IMR-90 (cell line): Measurements from ENCODE around the gene LPAR1. TPM values are rescaled to one million over a fixed set of nuclear protein-coding genes. Genes with fewer than 3 reads are reported as not detected.
A peak's percentile ranks its signal among the peaks of the same experiment; 100 is the strongest.

Source experiments
- ATAC-seq: fragments of 200-7000 bp; cut with Tn5 transposase; 2 replicates; pipeline ENCODE4 v1.9.1; 2020; ENCODE audit warnings: low read depth, mild to moderate bottlenecking, moderate library complexity
- BruUV-seq: library from RNA; stranded (reverse); fragments of 400-500 nt; replicated peaks from 2 replicates; lab custom pipeline; 2021; lab: Mats Ljungman, UMichigan
- CTCF ChIA-PET: fragments of 300-600 bp; formaldehyde crosslinking; extraction: SDS; loops from one replicate; lab custom pipeline; 2021; ENCODE audit warnings: antibody characterized with exemption; lab: Yijun Ruan, JAX
- POLR2A ChIA-PET: fragments of 300-600 bp; sonication (Branson Sonifier 250); formaldehyde crosslinking; loops from one replicate; lab custom pipeline; 2022; ENCODE audit warnings: antibody characterized with exemption; ENCODE audit not compliant: unreplicated experiment; lab: Charles Lee
- DNase-seq: peaks from one replicate; pipeline ENCODE4 v3.0.0; 2013
- H2AFZ ChIP-seq: replicated peaks from 2 replicates; pipeline ENCODE3; 2013; ENCODE audit warnings: low read length, mild to moderate bottlenecking; ENCODE audit not compliant: poor library complexity
- H2AK5ac ChIP-seq: 2 replicates; pipeline ENCODE4 v1.6.1; 2013; ENCODE audit warnings: low read depth, low read length, inconsistent platforms
- H2AK9ac ChIP-seq: replicated peaks from 2 replicates; pipeline ENCODE3; 2013; ENCODE audit warnings: mild to moderate bottlenecking, low read depth, low read length, moderate library complexity; ENCODE audit not compliant: poor library complexity
- H2BK120ac ChIP-seq: 2 replicates; pipeline ENCODE4 v1.6.1; 2013; ENCODE audit warnings: low read depth, low read length, inconsistent platforms
- H2BK15ac ChIP-seq: 3 replicates; pipeline ENCODE4 v1.6.1; 2013; ENCODE audit warnings: low read depth, low read length, inconsistent platforms
- H2BK20ac ChIP-seq: 2 replicates; pipeline ENCODE4 v1.6.1; 2013; ENCODE audit warnings: low read depth, mild to moderate bottlenecking, inconsistent platforms, low read length, moderate library complexity
- H2BK5ac ChIP-seq: 2 replicates; pipeline ENCODE4 v1.6.1; 2013; ENCODE audit warnings: mild to moderate bottlenecking, low read depth, low read length, inconsistent platforms; ENCODE audit not compliant: poor library complexity, severe bottlenecking
- H3K14ac ChIP-seq: replicated peaks from 2 replicates; pipeline ENCODE4 v1.6.1; 2013; ENCODE audit warnings: low read depth, low read length, inconsistent platforms
- H3K18ac ChIP-seq: 2 replicates; pipeline ENCODE4 v1.6.1; 2013; ENCODE audit warnings: low read depth, low read length, control low read depth
- H3K23ac ChIP-seq: 2 replicates; pipeline ENCODE4 v1.6.1; 2013; ENCODE audit warnings: low read depth, low read length, inconsistent platforms
- H3K27ac ChIP-seq: 2 replicates; pipeline ENCODE4 v1.5.1; 2013; ENCODE audit warnings: mild to moderate bottlenecking, control low read depth, low read length; ENCODE audit not compliant: insufficient read depth
- H3K27me3 ChIP-seq: 2 replicates; pipeline ENCODE4 v1.6.1; 2013; ENCODE audit warnings: low read length; ENCODE audit not compliant: control insufficient read depth, insufficient read depth
- H3K36me3 ChIP-seq: 2 replicates; pipeline ENCODE4 v1.6.1; 2013; ENCODE audit warnings: low read length, mixed read lengths; ENCODE audit not compliant: control insufficient read depth, insufficient read depth
- H3K4ac ChIP-seq: 2 replicates; pipeline ENCODE4 v1.6.1; 2013; ENCODE audit warnings: low read depth, low read length, inconsistent platforms
- H3K4me1 ChIP-seq: 2 replicates; pipeline ENCODE4 v1.6.1; 2013; ENCODE audit warnings: low read length, mixed read lengths; ENCODE audit not compliant: control insufficient read depth, insufficient read depth
- H3K4me2 ChIP-seq: 2 replicates; pipeline ENCODE4 v1.6.1; 2013; ENCODE audit warnings: low read depth, mild to moderate bottlenecking, control low read depth, low read length, moderate library complexity
- H3K4me3 ChIP-seq: 2 replicates; pipeline ENCODE4 v1.5.1; 2013; ENCODE audit warnings: low read depth, mild to moderate bottlenecking, control low read depth, low read length, moderate library complexity; ENCODE audit not compliant: insufficient read depth
- H3K56ac ChIP-seq: 2 replicates; pipeline ENCODE4 v1.6.1; 2013; ENCODE audit warnings: low read length, inconsistent platforms; ENCODE audit not compliant: insufficient read depth; ENCODE audit errors: extremely low read depth
- H3K79me1 ChIP-seq, 2 experiments: 2 replicates each; pipeline ENCODE4 v1.6.1; 2013; ENCODE audit warnings: low read length in 2 of 2, inconsistent platforms in 1 of 2, low read depth in 1 of 2
- H3K9ac ChIP-seq: 2 replicates; pipeline ENCODE4 v1.6.1; 2013; ENCODE audit warnings: low read depth, low read length, control low read depth
- H3K9me1 ChIP-seq: 2 replicates; pipeline ENCODE4 v1.6.1; 2013; ENCODE audit warnings: low read length, inconsistent platforms; ENCODE audit not compliant: insufficient read depth
- H3K9me3 ChIP-seq: 2 replicates; pipeline ENCODE4 v1.6.1; 2013; ENCODE audit warnings: low read length; ENCODE audit not compliant: control insufficient read depth, insufficient read depth
- H4K20me1 ChIP-seq: 2 replicates; pipeline ENCODE4 v1.6.1; 2013; ENCODE audit warnings: low read length, inconsistent platforms; ENCODE audit not compliant: insufficient read depth
- H4K5ac ChIP-seq: 2 replicates; pipeline ENCODE4 v1.6.1; 2013; ENCODE audit warnings: mild to moderate bottlenecking, low read depth, low read length, control low read depth
- H4K8ac ChIP-seq, 2 experiments: 2 replicates each; pipeline ENCODE4 v1.6.1; 2013; ENCODE audit warnings: low read depth in 2 of 2, low read length in 2 of 2, control low read depth in 1 of 2, inconsistent platforms in 1 of 2
- H4K91ac ChIP-seq: 2 replicates; pipeline ENCODE4 v1.6.1; 2013; ENCODE audit warnings: low read depth, low read length, inconsistent platforms; ENCODE audit not compliant: insufficient read depth
- CHD1 ChIP-seq: IDR thresholded peaks from 2 replicates; pipeline ENCODE4 v1.6.1; 2012; ENCODE audit warnings: low read depth, low read length, improper control_type of control experiment
- ELK1 ChIP-seq: fragments of 150-350 bp; IDR thresholded peaks from 2 replicates; pipeline ENCODE4 v1.6.1; 2016; ENCODE audit warnings: low read depth, mild to moderate bottlenecking, low read length, moderate library complexity, borderline replicate concordance
- MAFK ChIP-seq: IDR thresholded peaks from 2 replicates; pipeline ENCODE4 v1.6.1; 2012; ENCODE audit warnings: low read depth, low read length, improper control_type of control experiment
- MAZ ChIP-seq: IDR thresholded peaks from 2 replicates; pipeline ENCODE4 v1.6.1; 2012; ENCODE audit warnings: low read depth, mild to moderate bottlenecking, low read length, improper control_type of control experiment, moderate library complexity, borderline replicate concordance
- MXI1 ChIP-seq: IDR thresholded peaks from 2 replicates; pipeline ENCODE4 v1.6.1; 2012; ENCODE audit warnings: low read depth, mild to moderate bottlenecking, low read length, moderate library complexity, borderline replicate concordance
- NFE2L2 ChIP-seq: fragments of 150-350 bp; IDR thresholded peaks from 2 replicates; pipeline ENCODE4 v1.6.1; 2016; ENCODE audit warnings: low read depth, mild to moderate bottlenecking, low read length
- RAD21 ChIP-seq: IDR thresholded peaks from 2 replicates; pipeline ENCODE4 v1.6.1; 2012; ENCODE audit warnings: low read length, improper control_type of control experiment
- SMC3 ChIP-seq: fragments of 150-350 bp; IDR thresholded peaks from 2 replicates; pipeline ENCODE4 v1.6.1; 2016; ENCODE audit warnings: low read depth, mild to moderate bottlenecking, antibody characterized with exemption, low read length, moderate library complexity
- WGBS, 2 experiments: methylation state at CpG; one replicate each; pipeline versions ENCODE4 v1.1.5 to v1.1.7; 2013; ENCODE audit warnings: missing lambda C conversion rate in 2 of 2; ENCODE audit not compliant: insufficient read length in 1 of 2; ENCODE audit errors: extremely low coverage in 2 of 2; 5-methylcytosine and 5-hydroxymethylcytosine counted together
- dilution Hi-C: fragments of 300-500 bp; cut with HindIII; formaldehyde crosslinking; loops from one replicate; pipeline ENCODE4 v1.14.3; 2018; ENCODE audit warnings: low sequenced_read_pairs; ENCODE audit not compliant: unreplicated experiment
- in situ Hi-C: fragments of 300-500 bp; cut with MboI; formaldehyde crosslinking; loops from 3 replicates; pipeline ENCODE4 v1.14.3; 2019; ENCODE audit warnings: low sequenced_read_pairs, inconsistent platforms, mixed read lengths
- intact Hi-C: fragments of 100-400 bp; cut with micrococcal nuclease; formaldehyde crosslinking; loops from 2 replicates; pipeline ENCODE4 v1.10.0; 2022
- polyA plus RNA-seq, 3 experiments: library from polyadenylated mRNA; depleted of rRNA; stranded (reverse); fragments of >200 nt; gene quantifications; 2 replicates each; pipeline ENCODE4 v1.2.3, GENCODE V29; 2012; ENCODE audit warnings: low replicate concordance in 1 of 3
- total RNA-seq: library from RNA; depleted of rRNA; stranded (reverse); fragments of >200 nt; gene quantifications from 2 replicates; pipeline ENCODE4 v1.2.3, GENCODE V29; 2012
- TF ChIP-seq, protein P1 (sequence below): conservative IDR thresholded peaks from 2 replicates; pipeline ENCODE4 v1.5.1; 2012; ENCODE audit warnings: mild to moderate bottlenecking, low read depth, low read length, improper control_type of control experiment
- TF ChIP-seq, protein P2 (sequence below): fragments of 150-350 bp; IDR thresholded peaks from 2 replicates; pipeline ENCODE4 v1.6.1; 2017; ENCODE audit warnings: mild to moderate bottlenecking, antibody characterized with exemption, low read length, low read depth

Gene LPAR1
- total and polyA plus RNA-seq, 2 of the 4 experiments (the other 2 are of a cell fraction): 171 to 315 TPM

DNA sequence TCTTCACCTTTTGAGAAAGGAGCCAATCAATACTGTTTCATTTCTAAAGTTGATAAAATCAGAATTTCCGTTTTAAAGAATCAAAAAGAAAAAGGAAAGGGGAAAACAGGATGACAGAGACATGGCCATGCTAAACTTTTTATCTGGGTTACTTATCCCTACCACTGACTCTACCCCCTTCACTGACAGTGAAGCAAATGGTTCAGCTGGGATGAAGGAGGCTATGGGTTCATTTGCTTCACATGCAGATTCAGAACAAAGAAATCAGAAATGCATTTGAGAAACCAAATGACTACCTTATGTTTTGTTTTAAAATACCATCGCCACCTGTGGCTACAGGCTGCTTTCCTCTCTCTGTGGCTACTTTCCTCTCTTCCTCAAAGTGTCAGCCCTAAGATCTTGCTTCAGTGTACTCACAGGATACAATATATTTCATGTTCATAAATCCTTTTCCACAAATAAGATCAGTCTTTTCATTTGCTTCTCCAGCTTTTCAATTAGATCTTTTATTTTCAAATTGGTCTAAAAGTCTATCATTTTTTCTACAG, 53.3 kb downstream of the LPAR1 start (continued):
- no peak for TF ChIP-seq ELK1

GRCh38 chr9:110980261-110980660, 58.0 kb downstream of the LPAR1 start:
- Histone ChIP-seq H2AK9ac (no peak overlapping the region), H2BK120ac (no peak overlapping the region), H3K23ac (peak overlapping the region; percentile 63; the same call in 1 of the 2 replicates), H2BK20ac (no peak overlapping the region), H3K9me3 (no peaks in the 10 kb centered on the region), H3K4me2 (peak overlapping the region; percentile 57; the same call in 1 of the 2 replicates), H3K27ac (no peak overlapping the region), H3K14ac (0 out of 2 replicates have a peak overlapping the region, but pooled peaks have one; percentile 22), H2AK5ac (no peak overlapping the region), H4K8ac (peak overlapping the region in 1 of 2 experiments; percentile 20; a peak in 1 of 4 replicates), H2AFZ (no peak overlapping the region), H4K91ac (no peak overlapping the region), H3K9ac (no peak overlapping the region), H3K27me3 (no peaks in the 10 kb centered on the region), H4K5ac (peak overlapping the region; percentile 53; the same call in 1 of the 2 replicates), H3K9me1 (peaks cover 12% of the 10 kb centered on the region), H3K79me1 (peaks cover 14 to 50% of the 10 kb centered on the region in 2 experiments), H2BK5ac (peak overlapping the region; percentile 67), H3K4me3 (no peak overlapping the region), H3K18ac (0 out of 2 replicates have a peak overlapping the region, but pooled peaks have one; percentile 39), H3K36me3 (peaks cover under 1% of the 10 kb centered on the region), H2BK15ac (no peak overlapping the region), H3K56ac (no peak overlapping the region), H3K4ac (no peak overlapping the region), H4K20me1 (peaks cover 91% of the 10 kb centered on the region), H3K4me1 (peaks cover 15% of the 10 kb centered on the region)
- DNase-seq (no peak), ATAC-seq (no peak)
- WGBS, 2 experiments: no CpG with 5 or more reads among the region's 3 CpGs
- BruUV-seq: no TSS peak
- in situ Hi-C loops (no loop called here), dilution Hi-C loops (no loop called here), intact Hi-C loops (no loop called here)
- CTCF ChIA-PET: no interaction called here
- POLR2A ChIA-PET: no interaction called here
- no peak for TF ChIP-seq NFE2L2
- no peak for TF ChIP-seq SMC3
- TF ChIP-seq, protein P1, sequence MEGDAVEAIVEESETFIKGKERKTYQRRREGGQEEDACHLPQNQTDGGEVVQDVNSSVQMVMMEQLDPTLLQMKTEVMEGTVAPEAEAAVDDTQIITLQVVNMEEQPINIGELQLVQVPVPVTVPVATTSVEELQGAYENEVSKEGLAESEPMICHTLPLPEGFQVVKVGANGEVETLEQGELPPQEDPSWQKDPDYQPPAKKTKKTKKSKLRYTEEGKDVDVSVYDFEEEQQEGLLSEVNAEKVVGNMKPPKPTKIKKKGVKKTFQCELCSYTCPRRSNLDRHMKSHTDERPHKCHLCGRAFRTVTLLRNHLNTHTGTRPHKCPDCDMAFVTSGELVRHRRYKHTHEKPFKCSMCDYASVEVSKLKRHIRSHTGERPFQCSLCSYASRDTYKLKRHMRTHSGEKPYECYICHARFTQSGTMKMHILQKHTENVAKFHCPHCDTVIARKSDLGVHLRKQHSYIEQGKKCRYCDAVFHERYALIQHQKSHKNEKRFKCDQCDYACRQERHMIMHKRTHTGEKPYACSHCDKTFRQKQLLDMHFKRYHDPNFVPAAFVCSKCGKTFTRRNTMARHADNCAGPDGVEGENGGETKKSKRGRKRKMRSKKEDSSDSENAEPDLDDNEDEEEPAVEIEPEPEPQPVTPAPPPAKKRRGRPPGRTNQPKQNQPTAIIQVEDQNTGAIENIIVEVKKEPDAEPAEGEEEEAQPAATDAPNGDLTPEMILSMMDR: no peak
- TF ChIP-seq RAD21: no peak
- no peak for TF ChIP-seq MAZ
- no peak for TF ChIP-seq MAFK
- TF ChIP-seq, protein P2, sequence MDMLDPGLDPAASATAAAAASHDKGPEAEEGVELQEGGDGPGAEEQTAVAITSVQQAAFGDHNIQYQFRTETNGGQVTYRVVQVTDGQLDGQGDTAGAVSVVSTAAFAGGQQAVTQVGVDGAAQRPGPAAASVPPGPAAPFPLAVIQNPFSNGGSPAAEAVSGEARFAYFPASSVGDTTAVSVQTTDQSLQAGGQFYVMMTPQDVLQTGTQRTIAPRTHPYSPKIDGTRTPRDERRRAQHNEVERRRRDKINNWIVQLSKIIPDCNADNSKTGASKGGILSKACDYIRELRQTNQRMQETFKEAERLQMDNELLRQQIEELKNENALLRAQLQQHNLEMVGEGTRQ: no peak
- TF ChIP-seq MXI1: no peak
- no peak for TF ChIP-seq CHD1
- no peak for TF ChIP-seq ELK1
